SK-N-SH (cell line): ENCODE measurements around the gene SLC27A4. TPM values are rescaled to one million over a fixed set of nuclear protein-coding genes. Genes with fewer than 3 reads are reported as not detected.

Source experiments
- CTCF ChIA-PET: fragments of 300-600, 350-600 bp; formaldehyde crosslinking; extraction: SDS; loops from one replicate; lab custom pipeline; 2021; lab: Yijun Ruan, JAX
- POLR2A ChIA-PET: fragments of 350-600 bp; sonication (Branson Sonifier 250); formaldehyde crosslinking; extraction: SDS; loops from one replicate; lab custom pipeline; 2020; ENCODE audit warnings: antibody characterized with exemption, inconsistent platforms; lab: Yijun Ruan, JAX
- DNase-seq: peaks from one replicate; pipeline ENCODE4 v3.0.0; 2012
- H2AFZ ChIP-seq: fragments of 200-600 bp; sonication (generic); 2 replicates; pipeline ENCODE4 v1.8.1; 2016; ENCODE audit warnings: antibody characterized with exemption, mild to moderate bottlenecking, low read depth
- H3F3A ChIP-seq: fragments of 200-600 bp; sonication (generic); replicated peaks from 2 replicates; pipeline ENCODE3; 2016; ENCODE audit warnings: antibody characterized with exemption, mild to moderate bottlenecking; ENCODE audit not compliant: insufficient read depth
- H3K27ac ChIP-seq, 2 experiments: fragments of 200-500 bp in 1 of 2; fragments of 200-600 bp in 1 of 2; sonication (Bioruptor generic) in 1 of 2; sonication (generic), shearing (Covaris generic) in 1 of 2; 2 replicates each; pipeline versions ENCODE4 v1.5.1 to v1.6.1; 2014 to 2016; ENCODE audit warnings: low read depth in 2 of 2, inconsistent platforms in 1 of 2, low read length in 1 of 2, mild to moderate bottlenecking in 1 of 2, mixed read lengths in 1 of 2
- H3K27me3 ChIP-seq: fragments of 200-600 bp; sonication (generic), shearing (Covaris generic); 2 replicates; pipeline ENCODE4 v1.6.1; 2016; ENCODE audit warnings: mixed run types; ENCODE audit not compliant: insufficient read depth
- H3K36me3 ChIP-seq, 2 experiments: fragments of 200-500 bp in 1 of 2; fragments of 200-600 bp in 1 of 2; sonication (Bioruptor generic) in 1 of 2; sonication (generic) in 1 of 2; replicated peaks in 1 of 2; 2 replicates each; pipeline versions ENCODE3 to v1.5.1; 2014 to 2016; ENCODE audit warnings: low read length in 1 of 2, mild to moderate bottlenecking in 1 of 2; ENCODE audit not compliant: insufficient read depth in 2 of 2, control insufficient read depth in 1 of 2
- H3K4me1 ChIP-seq, 2 experiments: fragments of 200-500 bp in 1 of 2; fragments of 200-600 bp in 1 of 2; sonication (Bioruptor generic) in 1 of 2; sonication (generic), shearing (Covaris generic) in 1 of 2; 2 replicates each; pipeline versions ENCODE4 v1.5.1 to v1.6.1; 2014 to 2016; ENCODE audit warnings: low read depth in 1 of 2, low read length in 1 of 2, mixed run types in 1 of 2; ENCODE audit not compliant: insufficient read depth in 2 of 2, control insufficient read depth in 1 of 2
- H3K4me2 ChIP-seq: fragments of 200-600 bp; sonication (generic), shearing (Covaris generic); 2 replicates; pipeline ENCODE4 v1.6.1; 2017; ENCODE audit warnings: mixed run types
- H3K4me3 ChIP-seq, 2 experiments: fragments of 200-500 bp in 1 of 2; fragments of 200-600 bp in 1 of 2; sonication (Bioruptor generic) in 1 of 2; sonication (generic), shearing (Covaris generic) in 1 of 2; 2 replicates each; pipeline versions ENCODE4 v1.5.1 to v1.8.1; 2014 to 2016; ENCODE audit warnings: low read depth in 2 of 2, inconsistent platforms in 1 of 2, low read length in 1 of 2, mild to moderate bottlenecking in 1 of 2, mixed read lengths in 1 of 2, moderate library complexity in 1 of 2
- H3K79me2 ChIP-seq: fragments of 200-600 bp; sonication (generic); 2 replicates; pipeline ENCODE4 v1.8.1; 2017; ENCODE audit warnings: mild to moderate bottlenecking; ENCODE audit not compliant: insufficient read depth
- H3K9ac ChIP-seq: fragments of 200-600 bp; sonication (generic); 2 replicates; pipeline ENCODE4 v1.6.1; 2017; ENCODE audit warnings: mixed run types
- H3K9me2 ChIP-seq: fragments of 200-600 bp; sonication (generic); 2 replicates; pipeline ENCODE4 v1.6.1; 2017; ENCODE audit warnings: mixed run types
- H3K9me3 ChIP-seq: fragments of 200-600 bp; sonication (generic); 2 replicates; pipeline ENCODE4 v1.6.1; 2017; ENCODE audit warnings: mixed run types, mild to moderate bottlenecking, moderate library complexity
- H4K20me1 ChIP-seq: fragments of 200-600 bp; sonication (generic); 2 replicates; pipeline ENCODE4 v1.6.1; 2017; ENCODE audit warnings: mild to moderate bottlenecking, mixed run types; ENCODE audit not compliant: insufficient read depth
- CHD2 ChIP-seq: fragments of 150-350 bp; IDR thresholded peaks from 2 replicates; pipeline ENCODE4 v1.6.1; 2018; ENCODE audit warnings: low read length; ENCODE audit not compliant: partially characterized antibody
- CTCF ChIP-seq: fragments of 200-600 bp; sonication (generic); IDR thresholded peaks from 2 replicates; pipeline ENCODE4 v1.6.1; 2017; ENCODE audit warnings: antibody characterized with exemption, mild to moderate bottlenecking, moderate library complexity
- EP300 ChIP-seq, 2 experiments: IDR thresholded peaks; 2 replicates each; pipeline versions ENCODE4 v1.4.0 to v1.6.1; 2012; ENCODE audit warnings: borderline replicate concordance in 1 of 2, low read depth in 1 of 2, low read length in 1 of 2
- EZH2phosphoT487 ChIP-seq: fragments of 200-600 bp; sonication (generic); IDR thresholded peaks from 2 replicates; pipeline ENCODE4 v1.6.1; 2017; ENCODE audit warnings: low read depth, mixed run types, mild to moderate bottlenecking, antibody characterized with exemption, moderate library complexity, borderline replicate concordance
- FOSL2 ChIP-seq: IDR thresholded peaks from 2 replicates; pipeline ENCODE4 v1.4.0; 2012; ENCODE audit warnings: low read depth, mild to moderate bottlenecking, moderate library complexity, borderline replicate concordance
- JUND ChIP-seq: IDR thresholded peaks from 2 replicates; pipeline ENCODE4 v1.4.0; 2012
- MAX ChIP-seq: IDR thresholded peaks from 2 replicates; pipeline ENCODE4 v1.4.0; 2012; ENCODE audit warnings: low read depth
- MEF2A ChIP-seq: IDR thresholded peaks from 2 replicates; pipeline ENCODE4 v1.4.0; 2012; ENCODE audit warnings: low read depth, borderline replicate concordance
- POLR2AphosphoS5 ChIP-seq: IDR thresholded peaks from 2 replicates; pipeline ENCODE4 v1.6.1; 2012; ENCODE audit warnings: low read depth, low read length
- RAD21 ChIP-seq: IDR thresholded peaks from 2 replicates; pipeline ENCODE4 v1.6.1; 2012; ENCODE audit warnings: mild to moderate bottlenecking, low read length
- RCOR1 ChIP-seq: fragments of 150-350 bp; IDR thresholded peaks from 2 replicates; pipeline ENCODE4 v1.6.1; 2017; ENCODE audit warnings: antibody characterized with exemption, low read length
- RXRA ChIP-seq: IDR thresholded peaks from 2 replicates; pipeline ENCODE4 v1.4.0; 2012; ENCODE audit warnings: low read depth, mild to moderate bottlenecking, borderline replicate concordance
- TCF12 ChIP-seq: IDR thresholded peaks from 2 replicates; pipeline ENCODE4 v1.4.0; 2012
- TEAD4 ChIP-seq: IDR thresholded peaks from 2 replicates; pipeline ENCODE4 v1.4.0; 2012; ENCODE audit warnings: mild to moderate bottlenecking, borderline replicate concordance; ENCODE audit not compliant: insufficient read depth
- WGBS: methylation state at CpG from one replicate; pipeline ENCODE4 v1.1.6; 2017; ENCODE audit warnings: low lambda C conversion rate; 5-methylcytosine and 5-hydroxymethylcytosine counted together
- polyA plus RNA-seq, 3 experiments: library from polyadenylated mRNA; depleted of rRNA; stranded (reverse); fragments of >200 nt; gene quantifications; 2 replicates each; pipeline ENCODE4 v1.2.3, GENCODE V29; 2012
- TF ChIP-seq, protein P1 (sequence below): IDR thresholded peaks from 2 replicates; pipeline ENCODE4; 2012
- TF ChIP-seq, protein P2 (sequence below): fragments of 150-350 bp; IDR thresholded peaks from 2 replicates; pipeline ENCODE4 v1.6.1; 2017; ENCODE audit warnings: antibody characterized with exemption, low read length, low read depth, borderline replicate concordance
- TF ChIP-seq, protein P3 (sequence below): IDR thresholded peaks from 2 replicates; pipeline ENCODE4 v1.4.0; 2012; ENCODE audit warnings: low read depth, borderline replicate concordance
- TF ChIP-seq, protein P4 (sequence below): IDR thresholded peaks from 2 replicates; pipeline ENCODE4 v1.4.0; 2012; ENCODE audit warnings: low read depth, borderline replicate concordance

SLC27A4 gene
- polyA plus RNA-seq, 1 of the 3 experiments (the other 2 are of a cell fraction) = 24.1 TPM

GRCh38 chr9:128344931-128345605 is 4.7 kb downstream of the SLC27A4 start:
- Histone ChIP-seq H3K4me2 (no peak overlapping the region), H3K4me3 (no peak overlapping the region), H3K27ac (no peak overlapping the region), H3K4me1 (peaks cover 0 to 6% of the 10 kb centered on the region in 2 experiments; a peak in 1 of 4 replicates), H3K79me2 (peaks cover 19% of the 10 kb centered on the region; the same call in 1 of the 2 replicates), H3K27me3 (no peaks in the 10 kb centered on the region), H3F3A (peaks cover 7% of the 10 kb centered on the region), H3K36me3 (peaks cover 30 to 40% of the 10 kb centered on the region in 2 experiments), H3K9me2 (no peaks in the 10 kb centered on the region), H3K9ac (no peak overlapping the region), H3K9me3 (no peaks in the 10 kb centered on the region), H4K20me1 (0 out of 2 replicates have a peak, but pooled peaks cover 3% of the 10 kb centered on the region), H2AFZ (no peak overlapping the region)
- TF ChIP-seq TEAD4 (no peak), MEF2A (no peak), RAD21 (no peak), TCF12 (no peak), EP300 (IDR thresholded peaks at IDR 0.05; ENCODE audit: borderline replicate concordance in 1 of 2, low read depth in 1 of 2, low read length in 1 of 2) (no peak)
- TF ChIP-seq, protein P1, sequence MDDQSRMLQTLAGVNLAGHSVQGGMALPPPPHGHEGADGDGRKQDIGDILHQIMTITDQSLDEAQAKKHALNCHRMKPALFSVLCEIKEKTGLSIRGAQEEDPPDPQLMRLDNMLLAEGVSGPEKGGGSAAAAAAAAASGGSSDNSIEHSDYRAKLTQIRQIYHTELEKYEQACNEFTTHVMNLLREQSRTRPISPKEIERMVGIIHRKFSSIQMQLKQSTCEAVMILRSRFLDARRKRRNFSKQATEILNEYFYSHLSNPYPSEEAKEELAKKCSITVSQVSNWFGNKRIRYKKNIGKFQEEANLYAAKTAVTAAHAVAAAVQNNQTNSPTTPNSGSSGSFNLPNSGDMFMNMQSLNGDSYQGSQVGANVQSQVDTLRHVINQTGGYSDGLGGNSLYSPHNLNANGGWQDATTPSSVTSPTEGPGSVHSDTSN = no peak
- TF ChIP-seq, protein P2, sequence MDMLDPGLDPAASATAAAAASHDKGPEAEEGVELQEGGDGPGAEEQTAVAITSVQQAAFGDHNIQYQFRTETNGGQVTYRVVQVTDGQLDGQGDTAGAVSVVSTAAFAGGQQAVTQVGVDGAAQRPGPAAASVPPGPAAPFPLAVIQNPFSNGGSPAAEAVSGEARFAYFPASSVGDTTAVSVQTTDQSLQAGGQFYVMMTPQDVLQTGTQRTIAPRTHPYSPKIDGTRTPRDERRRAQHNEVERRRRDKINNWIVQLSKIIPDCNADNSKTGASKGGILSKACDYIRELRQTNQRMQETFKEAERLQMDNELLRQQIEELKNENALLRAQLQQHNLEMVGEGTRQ = no peak
- CTCF ChIA-PET = interaction anchor here (0.7 to 3.7 kb wide), 5 partner anchors 13 to 150 kb away, joined by 3 to 21 read pairs (median 4); no protein-coding TSS in a partner anchor
- WGBS = 99% methylated on average over 12 of the region's 28 CpGs
- POLR2A ChIA-PET = no interaction called here
- DNase-seq = no peak

DNA sequence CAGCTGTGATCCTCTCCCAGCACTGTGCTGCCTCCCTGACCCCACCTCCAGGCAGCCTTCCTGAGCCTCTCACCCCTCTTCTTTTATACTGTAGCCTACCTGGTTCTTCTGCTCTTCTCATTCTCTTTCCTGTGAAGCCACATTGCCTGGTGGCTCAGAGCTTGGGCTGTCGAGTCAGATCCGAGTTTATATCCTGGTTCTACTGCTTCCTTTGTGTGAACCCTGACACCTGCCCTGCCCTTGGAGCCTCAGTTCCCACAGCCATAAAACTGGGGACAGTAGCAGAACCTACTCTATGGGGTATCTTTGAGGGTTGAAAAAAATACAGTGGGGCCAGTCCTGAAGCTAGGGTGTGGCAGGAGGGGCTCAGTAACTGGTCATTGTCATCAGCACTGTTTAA is 8.8 kb downstream of the SLC27A4 start:
- 97% methylated on average over 2 of the region's 2 CpGs for WGBS
- Histone ChIP-seq H3K27me3 (no peaks in the 10 kb centered on the region), H3K9me3 (no peaks in the 10 kb centered on the region), H3K9ac (no peak overlapping the region), H3K4me1 (no peaks in the 10 kb centered on the region), H4K20me1 (no peaks in the 10 kb centered on the region), H3K9me2 (no peaks in the 10 kb centered on the region), H3K4me3 (no peak overlapping the region), H3K27ac (no peak overlapping the region), H3K79me2 (no peaks in the 10 kb centered on the region), H3K4me2 (no peak overlapping the region), H3K36me3 (peaks cover 23 to 35% of the 10 kb centered on the region in 2 experiments), H3F3A (no peaks in the 10 kb centered on the region), H2AFZ (no peak overlapping the region)
- ChIA-PET POLR2A (no interaction called here), CTCF (interaction anchor here (1.1 to 1.9 kb wide), 4 partner anchors 8 to 145 kb away, joined by 3 to 10 read pairs (median 4); no protein-coding TSS in a partner anchor)
- no peak for DNase-seq
- TF ChIP-seq RXRA = no peak
- no peak for TF ChIP-seq EZH2phosphoT487
- TF ChIP-seq, protein P3, sequence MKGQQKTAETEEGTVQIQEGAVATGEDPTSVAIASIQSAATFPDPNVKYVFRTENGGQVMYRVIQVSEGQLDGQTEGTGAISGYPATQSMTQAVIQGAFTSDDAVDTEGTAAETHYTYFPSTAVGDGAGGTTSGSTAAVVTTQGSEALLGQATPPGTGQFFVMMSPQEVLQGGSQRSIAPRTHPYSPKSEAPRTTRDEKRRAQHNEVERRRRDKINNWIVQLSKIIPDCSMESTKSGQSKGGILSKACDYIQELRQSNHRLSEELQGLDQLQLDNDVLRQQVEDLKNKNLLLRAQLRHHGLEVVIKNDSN = no peak
- no peak for TF ChIP-seq RAD21
- no peak for TF ChIP-seq JUND
- no peak for TF ChIP-seq TEAD4
- TF ChIP-seq MAX = no peak
- TF ChIP-seq CHD2 = no peak
- no peak for TF ChIP-seq RCOR1
- TF ChIP-seq CTCF = no peak
- no peak for TF ChIP-seq POLR2AphosphoS5
- TF ChIP-seq FOSL2 = no peak
- TF ChIP-seq, protein P4, sequence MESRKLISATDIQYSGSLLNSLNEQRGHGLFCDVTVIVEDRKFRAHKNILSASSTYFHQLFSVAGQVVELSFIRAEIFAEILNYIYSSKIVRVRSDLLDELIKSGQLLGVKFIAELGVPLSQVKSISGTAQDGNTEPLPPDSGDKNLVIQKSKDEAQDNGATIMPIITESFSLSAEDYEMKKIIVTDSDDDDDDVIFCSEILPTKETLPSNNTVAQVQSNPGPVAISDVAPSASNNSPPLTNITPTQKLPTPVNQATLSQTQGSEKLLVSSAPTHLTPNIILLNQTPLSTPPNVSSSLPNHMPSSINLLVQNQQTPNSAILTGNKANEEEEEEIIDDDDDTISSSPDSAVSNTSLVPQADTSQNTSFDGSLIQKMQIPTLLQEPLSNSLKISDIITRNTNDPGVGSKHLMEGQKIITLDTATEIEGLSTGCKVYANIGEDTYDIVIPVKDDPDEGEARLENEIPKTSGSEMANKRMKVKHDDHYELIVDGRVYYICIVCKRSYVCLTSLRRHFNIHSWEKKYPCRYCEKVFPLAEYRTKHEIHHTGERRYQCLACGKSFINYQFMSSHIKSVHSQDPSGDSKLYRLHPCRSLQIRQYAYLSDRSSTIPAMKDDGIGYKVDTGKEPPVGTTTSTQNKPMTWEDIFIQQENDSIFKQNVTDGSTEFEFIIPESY = no peak
